Measurements from ENCODE around the gene MTCL1.

MTCL1 gene

GRCh38 chr18:8843005-8843404 lies 137.6 kb downstream of the MTCL1 start:
- DNase-seq, result no peak

GRCh38 chr18:8844721-8845148 lies 139.4 kb downstream of the MTCL1 start:
- peak; percentile 79 for DNase-seq

GRCh38 chr18:8845506-8845905 lies 140.2 kb downstream of the MTCL1 start:
- DNase-seq, result peak; percentile 61

- DNase-seq, result peak; percentile 67
Observed at GRCh38 chr18:8847066-8847755, 141.9 kb downstream of the MTCL1 start.

GRCh38 chr18:8847900-8848299 lies 142.5 kb downstream of the MTCL1 start:
- DNase-seq, result no peak

GRCh38 chr18:8848541-8848940 lies 143.2 kb downstream of the MTCL1 start:
- no peak for DNase-seq

- peak; percentile 76 for DNase-seq
Observed at GRCh38 chr18:8849696-8850095, 144.3 kb downstream of the MTCL1 start.

- no peak for DNase-seq
Observed at GRCh38 chr18:8851659-8852058, 146.3 kb downstream of the MTCL1 start.

- DNase-seq, result no peak
Observed at GRCh38 chr18:8854550-8854949, 149.2 kb downstream of the MTCL1 start.

- no peak for DNase-seq
Observed at GRCh38 chr18:8854962-8855361, 149.6 kb downstream of the MTCL1 start.

- DNase-seq, result no peak
Observed at GRCh38 chr18:8856212-8856611, 150.9 kb downstream of the MTCL1 start.

GRCh38 chr18:8856769-8857393 lies 151.5 kb downstream of the MTCL1 start:
- no peak for DNase-seq

- no peak for DNase-seq
Observed at GRCh38 chr18:8857806-8858205, 152.4 kb downstream of the MTCL1 start.

GRCh38 chr18:8858888-8859511 lies 153.6 kb downstream of the MTCL1 start:
- peak; percentile 97 for DNase-seq

- DNase-seq, result no peak
Observed at GRCh38 chr18:8860845-8861642, 155.7 kb downstream of the MTCL1 start.

GRCh38 chr18:8863427-8863826 lies 158.1 kb downstream of the MTCL1 start:
- no peak for DNase-seq

- no peak for DNase-seq
Observed at GRCh38 chr18:8865934-8866333, 160.6 kb downstream of the MTCL1 start.

GRCh38 chr18:8866679-8867078 lies 161.3 kb downstream of the MTCL1 start:
- no peak for DNase-seq

GRCh38 chr18:8868276-8868675 lies 162.9 kb downstream of the MTCL1 start:
- DNase-seq, result no peak

GRCh38 chr18:8868779-8869415 lies 163.5 kb downstream of the MTCL1 start:
- no peak for DNase-seq

GRCh38 chr18:8869696-8870095 lies 164.3 kb downstream of the MTCL1 start:
- DNase-seq, result no peak

- no peak for DNase-seq
Observed at GRCh38 chr18:8870528-8870927, 165.2 kb downstream of the MTCL1 start.

GRCh38 chr18:8871489-8871888 lies 166.1 kb downstream of the MTCL1 start:
- DNase-seq, result no peak

All from fibroblast of skin of right biceps (primary cell).